Hematopoietic multipotent progenitor cell (in vitro differentiated cells): Measurements from ENCODE around the gene POFUT2. TPM values are rescaled to one million over a fixed set of nuclear protein-coding genes. Genes with fewer than 3 reads are reported as not detected.

Experiments used
- DNase-seq, 3 donors: peaks; one replicate each; pipeline ENCODE4 v3.0.0-alpha.2; 2011 to 2015; ENCODE audit warnings: low read depth in 2 of 3, low spot score in 2 of 3
- total RNA-seq: library from RNA; depleted of rRNA; stranded (reverse); fragments of >200 nt; gene quantifications from one replicate; pipeline ENCODE4 v1.2.3, GENCODE V29; 2012

POFUT2 gene
- total RNA-seq, 1 donor, result 17.0 TPM

DNA sequence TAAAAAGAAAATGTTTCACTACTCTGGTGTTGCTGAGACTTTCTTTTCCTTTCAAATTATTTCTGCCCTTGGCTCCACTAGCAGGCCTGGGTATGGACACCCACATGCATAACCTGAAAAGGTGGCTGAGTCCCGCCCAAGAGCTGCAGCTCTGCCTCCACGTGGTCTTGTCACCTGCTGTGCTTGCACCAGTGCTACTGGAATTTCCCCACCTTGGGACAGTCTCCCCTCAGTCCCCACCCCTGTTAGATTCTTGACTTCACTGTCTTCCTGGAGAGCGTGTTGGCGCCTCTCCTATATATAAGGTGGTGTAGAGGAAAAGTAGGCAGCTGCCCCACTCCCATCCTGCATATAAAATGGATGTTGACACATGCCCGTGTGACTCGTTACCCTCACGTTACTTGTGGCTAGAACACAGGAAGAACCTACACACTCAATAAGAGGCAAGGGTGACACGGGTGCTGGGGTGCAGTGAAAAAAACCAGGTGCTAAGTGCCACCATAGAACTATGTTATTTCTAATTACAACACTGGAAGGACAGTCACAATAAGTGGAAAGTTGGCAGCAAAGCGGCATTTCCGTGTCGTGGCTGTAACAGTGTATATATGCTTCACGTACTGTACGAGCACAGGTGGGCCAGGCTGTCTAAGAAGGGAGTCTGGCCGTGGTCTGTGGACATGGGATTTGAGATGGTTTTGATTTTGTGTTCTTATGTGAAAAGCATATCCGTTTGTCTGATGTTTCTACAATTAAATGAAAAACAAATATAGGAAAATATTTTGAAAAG, 61.0 kb downstream of the POFUT2 start:
- DNase-seq, result no peak

DNA sequence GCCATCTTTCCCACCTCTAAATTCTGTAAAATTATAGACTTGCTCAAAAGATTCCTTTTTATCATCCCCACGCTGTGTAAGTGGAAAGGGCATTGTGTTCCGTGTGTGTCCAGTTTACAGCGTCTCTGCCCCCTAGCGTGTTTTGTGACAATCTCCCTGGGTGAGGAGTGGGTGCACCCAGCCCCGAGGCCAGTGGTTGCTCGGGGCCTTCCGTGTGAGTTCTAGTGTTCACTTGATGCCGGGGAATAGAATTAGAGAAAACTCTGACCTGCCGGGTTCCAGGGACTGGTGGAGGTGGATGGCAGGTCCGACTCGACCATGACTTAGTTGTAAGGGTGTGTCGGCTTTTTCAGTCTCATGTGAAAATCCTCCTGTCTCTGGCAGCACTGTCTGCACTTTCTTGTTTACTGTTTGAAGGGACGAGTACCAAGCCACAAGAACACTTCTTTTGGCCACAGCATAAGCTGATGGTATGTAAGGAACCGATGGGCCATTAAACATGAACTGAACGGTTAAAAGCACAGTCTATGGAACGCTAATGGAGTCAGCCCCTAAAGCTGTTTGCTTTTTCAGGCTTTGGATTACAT, 61.9 kb downstream of the POFUT2 start:
- DNase-seq, result no peak

DNA sequence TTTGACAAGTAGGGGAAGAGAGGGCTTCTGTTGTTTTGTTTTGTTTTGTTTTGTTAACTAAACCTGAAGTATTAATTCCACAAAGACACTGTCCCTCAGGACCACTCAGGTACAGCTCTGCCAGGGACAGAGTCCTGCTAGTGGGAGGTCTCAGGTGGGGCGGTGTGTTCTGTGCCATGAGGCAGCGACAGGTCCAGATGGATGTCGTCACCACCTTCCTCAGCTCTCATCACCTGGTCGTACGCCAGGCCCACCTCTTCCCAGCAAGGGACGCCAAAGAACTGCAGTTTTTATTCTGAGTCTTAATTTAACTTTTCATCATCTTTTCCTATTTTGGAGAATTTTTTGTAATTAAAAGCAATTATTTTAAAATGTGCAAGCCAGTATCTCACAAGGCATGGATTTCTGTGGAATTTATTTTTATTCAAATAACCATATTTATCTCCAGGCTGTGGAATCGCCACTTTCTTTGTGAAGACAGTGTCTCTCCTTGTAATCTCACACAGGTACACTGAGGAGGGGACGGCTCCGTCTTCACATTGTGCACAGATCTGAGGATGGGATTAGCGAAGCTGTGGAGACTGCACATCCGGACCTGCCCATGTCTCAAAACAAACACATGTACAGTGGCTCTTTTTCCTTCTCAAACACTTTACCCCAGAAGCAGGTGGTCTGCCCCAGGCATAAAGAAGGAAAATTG, 62.5 kb downstream of the POFUT2 start:
- DNase-seq, result no peak

DNA sequence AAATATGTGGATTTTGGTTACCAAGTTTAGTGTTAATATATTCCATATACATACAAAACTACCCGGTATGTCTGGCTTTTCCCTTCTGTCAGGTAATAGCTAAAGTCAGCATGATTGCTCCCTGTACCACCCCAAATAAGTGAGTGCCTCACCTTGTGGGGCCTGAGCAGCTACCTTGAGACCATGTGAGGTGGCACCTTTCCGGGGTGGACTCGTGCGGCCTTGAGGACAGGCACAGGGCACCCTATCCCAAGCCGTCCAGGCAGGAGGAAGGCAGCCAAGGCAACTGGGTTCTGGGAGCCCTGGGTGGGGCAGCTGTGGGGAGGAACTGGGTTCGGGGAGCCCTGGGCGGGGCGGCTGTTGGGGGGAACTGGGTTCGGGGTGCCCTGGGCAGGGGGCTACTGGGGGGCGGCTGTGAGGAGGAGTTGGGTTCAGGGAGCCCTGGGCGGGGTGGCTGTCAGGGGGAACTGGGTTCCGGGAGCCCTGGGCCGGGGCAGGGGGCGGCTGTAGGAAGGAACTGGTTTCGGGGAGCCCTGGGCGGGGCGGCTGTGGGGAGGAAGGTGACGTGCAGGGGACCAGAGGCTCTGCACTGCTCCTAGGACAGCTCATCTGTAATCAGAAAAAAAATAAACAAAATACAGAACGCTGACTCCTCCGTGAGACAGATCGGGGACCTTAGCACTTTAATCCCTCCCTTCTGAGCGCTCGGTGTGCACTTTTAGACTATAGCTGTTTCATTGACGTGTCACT, 63.3 kb downstream of the POFUT2 start:
- peak in 1 of 3 donors; percentile 18 for DNase-seq

DNA sequence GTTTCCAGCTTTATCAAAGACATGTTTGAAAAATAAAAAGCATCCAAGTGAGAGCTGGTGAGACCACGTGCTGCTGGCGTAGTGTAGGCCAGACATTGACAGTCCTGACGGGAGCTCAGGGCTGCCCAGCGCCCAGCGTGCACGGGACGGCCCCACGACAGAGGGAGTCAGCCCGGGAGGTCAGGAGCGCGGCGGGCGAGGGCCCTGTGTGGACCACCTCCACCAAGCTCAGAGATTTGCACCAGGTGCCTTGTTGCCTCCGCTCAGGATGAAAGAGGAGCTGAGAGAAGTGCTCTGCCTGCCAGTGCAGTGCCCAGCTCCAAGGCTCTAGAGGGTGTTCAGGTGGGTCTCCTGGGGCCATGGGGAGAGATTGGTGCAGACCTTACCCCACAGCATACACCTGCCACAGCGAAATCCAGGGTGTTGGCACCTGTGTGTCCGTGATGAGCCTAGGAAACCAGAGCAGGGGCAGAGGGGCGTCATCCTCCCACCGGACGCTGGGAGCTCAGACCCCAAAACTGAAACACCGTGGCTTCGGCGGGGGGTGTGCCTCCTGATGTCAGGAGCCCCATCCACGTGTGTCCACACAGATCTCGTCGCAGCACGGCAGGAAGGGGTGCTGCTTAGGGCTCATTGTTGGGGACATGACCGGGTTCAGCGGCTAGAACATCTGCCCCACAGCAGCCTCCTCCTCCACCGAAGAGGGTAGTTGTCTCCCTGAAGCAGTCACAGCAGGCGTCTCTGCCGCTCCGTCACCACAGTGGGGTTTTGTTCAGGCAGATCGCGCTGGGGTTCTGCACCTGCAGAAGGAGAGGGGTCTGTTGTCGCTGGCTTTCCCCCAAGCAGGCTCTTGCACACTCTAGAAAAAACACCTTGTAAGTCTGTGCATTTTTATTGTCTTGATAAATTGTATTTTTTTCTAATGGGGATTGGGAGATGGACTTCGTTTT, 64.2 kb downstream of the POFUT2 start:
- no peak for DNase-seq

DNA sequence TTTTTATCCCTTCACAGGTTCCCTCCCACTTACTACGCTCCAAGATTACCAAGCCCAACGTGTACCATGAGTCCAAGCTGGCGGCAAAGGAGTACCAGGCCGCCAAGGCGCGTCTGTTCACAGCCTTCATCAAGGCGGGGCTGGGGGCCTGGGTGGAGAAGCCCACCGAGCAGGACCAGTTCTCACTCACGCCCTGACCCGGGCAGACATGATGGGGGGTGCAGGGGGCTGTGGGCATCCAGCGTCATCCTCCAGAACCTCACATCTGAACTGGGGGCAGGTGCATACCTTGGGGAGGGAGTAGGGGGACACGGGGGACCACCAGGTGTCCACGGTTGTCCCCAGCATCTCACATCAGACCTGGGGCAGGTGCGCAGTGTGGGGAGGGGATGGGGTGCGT, 65.7 kb downstream of the POFUT2 start:
- no peak for DNase-seq

DNA sequence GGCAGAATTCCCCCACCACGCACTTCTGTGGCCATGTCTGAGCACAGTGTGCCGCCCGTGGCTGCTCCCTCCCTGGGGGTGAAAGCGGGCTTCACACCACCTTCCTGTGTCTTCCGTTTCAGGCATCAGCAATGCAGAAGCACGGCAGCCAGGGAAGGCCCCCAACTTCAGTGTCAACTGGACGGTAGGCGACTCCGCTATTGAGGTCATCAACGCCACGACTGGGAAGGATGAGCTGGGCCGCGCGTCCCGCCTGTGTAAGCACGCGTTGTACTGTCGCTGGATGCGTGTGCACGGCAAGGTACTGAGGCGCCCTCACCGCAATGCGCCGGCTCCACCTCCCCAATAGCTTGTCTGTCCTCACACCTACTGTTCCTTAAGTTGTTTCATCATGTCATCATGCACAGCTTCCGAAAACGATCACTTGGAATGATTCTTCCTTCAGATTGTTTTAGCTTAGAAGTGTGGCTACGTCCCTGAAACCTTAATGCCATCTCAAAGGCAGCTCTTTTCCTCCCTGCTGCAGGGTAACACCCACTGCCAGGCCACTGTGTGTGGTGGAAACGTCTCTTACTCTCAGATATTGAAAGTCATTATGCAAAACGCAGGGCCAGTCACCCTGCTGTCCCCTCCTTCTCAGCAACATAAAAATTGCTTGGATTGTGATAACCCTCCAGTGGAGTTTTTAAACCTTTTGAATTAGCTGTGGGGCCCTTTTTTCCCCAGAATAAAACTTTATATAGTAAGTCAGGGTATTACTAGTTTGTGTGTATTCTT, 66.8 kb downstream of the POFUT2 start:
- DNase-seq, result no peak

DNA sequence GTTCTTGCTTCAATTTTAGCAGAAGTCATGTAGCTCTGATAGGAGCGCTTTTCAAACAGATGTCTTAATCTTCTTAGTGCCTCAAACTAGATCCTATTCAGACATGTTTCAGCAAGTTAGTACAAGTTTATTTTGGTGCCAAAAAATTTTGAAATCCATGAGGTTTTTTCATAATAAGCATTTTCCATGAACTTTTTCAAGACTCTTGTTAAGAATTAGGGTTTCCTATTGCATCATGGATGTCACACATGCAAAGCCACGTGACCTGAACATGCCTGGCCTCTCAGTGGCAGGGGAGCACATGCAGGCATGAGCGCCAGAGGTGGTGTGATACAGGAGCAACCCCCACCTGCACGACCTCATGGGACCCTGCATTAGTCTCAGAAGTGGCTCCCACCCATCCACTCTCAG, 67.6 kb downstream of the POFUT2 start:
- DNase-seq, result no peak

DNA sequence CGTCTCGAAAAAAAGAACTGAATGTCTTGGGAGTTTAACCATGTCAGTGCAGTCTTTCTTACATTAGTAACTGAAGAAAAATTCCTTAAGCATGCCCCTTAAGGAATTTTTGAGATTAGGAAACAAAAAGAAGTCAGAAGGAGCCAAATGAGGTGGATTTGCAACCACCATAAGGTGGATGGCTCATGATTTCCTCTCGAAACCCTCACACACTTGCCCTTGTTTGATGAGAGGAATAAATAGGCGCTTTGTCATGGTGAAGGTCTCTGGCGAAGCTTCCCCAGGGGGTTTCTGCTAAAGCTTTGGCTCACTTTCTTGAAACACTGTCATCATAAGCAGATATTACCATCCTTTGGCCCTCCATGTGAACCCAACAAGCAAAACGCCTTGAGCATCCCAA, 68.2 kb downstream of the POFUT2 start:
- no peak for DNase-seq

DNA sequence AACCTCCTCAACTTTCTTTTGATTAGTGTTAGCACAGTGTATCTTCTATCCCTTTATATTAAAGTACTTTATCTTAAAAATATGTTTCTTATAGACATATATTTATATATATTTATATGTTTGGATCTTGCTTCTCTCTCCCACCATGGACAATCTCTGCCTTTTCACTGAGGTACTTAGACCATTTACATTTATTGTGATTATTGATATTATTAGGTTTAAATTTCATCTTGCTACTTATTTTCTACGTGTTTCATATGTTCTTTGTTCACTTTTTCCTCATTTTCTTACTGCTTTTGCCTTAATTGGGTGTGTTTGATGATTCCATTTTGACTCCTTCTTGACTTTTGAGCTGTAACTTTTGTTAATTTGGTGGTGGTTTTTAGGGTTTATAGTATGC, 70.7 kb downstream of the POFUT2 start:
- DNase-seq, result no peak

DNA sequence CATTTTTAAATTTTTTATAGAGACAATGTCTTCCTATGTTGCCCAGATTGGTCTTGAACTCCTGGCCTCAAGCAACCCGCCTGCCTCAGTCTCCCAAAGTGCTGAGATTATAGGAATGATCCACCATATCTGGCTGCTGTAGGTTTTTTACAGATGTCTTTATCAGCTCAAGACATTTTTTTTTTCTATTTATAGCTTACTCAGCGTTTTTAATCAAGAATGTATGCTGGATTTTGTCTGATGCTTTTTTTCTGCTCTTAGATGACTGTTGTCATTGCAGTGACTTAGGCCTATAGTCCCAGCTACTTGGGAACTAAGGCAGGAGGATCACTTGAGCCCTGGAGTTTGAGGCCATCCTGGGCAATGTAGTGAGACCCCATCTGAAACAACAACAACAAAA, 72.5 kb downstream of the POFUT2 start:
- no peak for DNase-seq

Other genes with a start within 250 kb of the POFUT2 start
- gene ADARB1, start 213.3 kb downstream of the POFUT2 start, total RNA-seq, result 11.8 TPM
- gene COL18A1, start 117.3 kb upstream of the POFUT2 start, total RNA-seq, result 12.9 TPM